ENCODE data around the gene EEF1AKMT3.

The EEF1AKMT3 gene

DNA sequence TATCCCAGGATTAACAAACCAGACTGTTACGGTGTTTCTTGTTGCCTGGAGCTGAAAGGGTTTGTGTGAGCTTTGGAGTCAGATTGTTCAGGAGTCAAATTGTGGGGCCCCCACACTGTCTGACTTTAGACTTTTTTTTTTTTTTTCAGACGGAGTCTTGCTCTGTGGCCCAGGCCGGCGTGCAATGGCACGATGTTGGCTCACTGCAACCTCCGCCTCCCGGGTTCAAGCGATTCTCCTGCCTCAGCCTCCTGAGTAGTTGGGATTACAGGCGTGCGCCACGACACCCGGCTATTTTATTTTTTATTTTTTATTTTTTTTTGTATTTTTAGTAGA, 11.0 kb downstream of the EEF1AKMT3 start:
- DNase-seq (ENCODE audit: low read depth) = no peak

- no peak for DNase-seq (ENCODE audit: low read depth)
Measured at GRCh38 chr12:57783861-57784260, 11.4 kb downstream of the EEF1AKMT3 start.

DNA sequence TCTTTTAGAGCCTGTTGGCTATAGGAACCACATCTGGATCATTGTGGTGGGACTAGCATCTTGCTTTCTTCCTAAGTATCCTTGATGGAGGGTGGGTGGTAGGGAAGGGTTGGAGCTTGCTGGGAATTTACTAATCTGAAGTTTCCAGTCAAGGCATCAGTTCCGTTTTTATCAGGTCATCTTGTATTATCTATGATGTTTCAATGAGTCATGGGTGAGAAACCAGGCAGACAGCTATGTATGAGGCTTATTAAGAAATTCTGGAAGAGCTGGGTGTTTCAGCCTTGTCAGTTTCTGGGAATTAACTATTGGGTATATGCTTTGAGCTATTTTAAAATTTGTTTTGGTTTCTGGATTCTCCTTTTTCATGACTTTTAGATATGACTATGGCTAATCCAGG, 21.5 kb downstream of the EEF1AKMT3 start:
- DNase-seq (ENCODE audit: low read depth) = no peak

- DNase-seq (ENCODE audit: low read depth) = no peak
Measured at GRCh38 chr12:57795354-57795753, 22.9 kb downstream of the EEF1AKMT3 start.

DNA sequence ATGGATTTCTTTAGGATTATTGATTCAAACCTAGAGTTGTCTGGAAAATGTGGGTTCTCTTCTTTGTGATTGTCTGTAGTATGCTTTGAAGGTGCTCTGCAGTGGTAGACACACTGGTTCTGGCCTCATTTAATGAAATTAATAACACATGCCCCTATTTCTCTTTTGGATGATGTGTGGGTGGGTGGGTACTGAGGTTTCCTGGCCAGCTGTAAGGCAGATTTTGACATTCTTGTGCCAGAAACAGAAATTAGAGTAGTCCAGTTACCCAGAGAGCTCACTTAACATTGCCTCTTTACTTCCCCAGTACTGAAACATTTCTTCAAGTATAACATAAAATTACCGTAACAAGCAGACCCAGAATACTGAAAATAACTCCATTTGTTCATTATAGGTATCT, 24.6 kb downstream of the EEF1AKMT3 start:
- DNase-seq (ENCODE audit: low read depth) = no peak

DNA sequence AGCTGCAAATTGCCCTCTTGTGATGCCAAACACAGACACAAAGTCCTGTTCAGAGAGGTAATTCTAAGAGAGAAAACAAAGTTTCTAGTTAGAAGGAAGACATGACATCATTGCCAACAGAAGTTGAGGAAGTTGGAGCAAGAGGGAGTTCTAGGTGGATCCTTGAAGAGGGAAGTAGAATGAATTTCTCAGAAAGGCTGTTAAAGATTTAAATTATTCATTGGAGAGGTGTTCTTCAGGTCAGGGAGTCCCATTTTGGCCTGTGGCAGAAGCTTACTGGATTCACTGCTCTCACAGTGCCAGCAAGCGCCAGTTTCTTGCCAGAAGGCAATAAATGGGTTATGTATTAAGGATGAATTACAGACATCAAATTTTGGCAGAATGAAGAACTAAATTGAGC, 25.5 kb downstream of the EEF1AKMT3 start:
- DNase-seq (ENCODE audit: low read depth) = no peak

GRCh38 chr12:57800965-57801364, 28.6 kb downstream of the EEF1AKMT3 start:
- no peak for DNase-seq (ENCODE audit: low read depth)

- no peak for DNase-seq (ENCODE audit: low read depth)
Measured at GRCh38 chr12:57802607-57803006, 30.2 kb downstream of the EEF1AKMT3 start.

- no peak for DNase-seq (ENCODE audit: low read depth)
Measured at GRCh38 chr12:57803319-57803893, 31.0 kb downstream of the EEF1AKMT3 start.

DNA sequence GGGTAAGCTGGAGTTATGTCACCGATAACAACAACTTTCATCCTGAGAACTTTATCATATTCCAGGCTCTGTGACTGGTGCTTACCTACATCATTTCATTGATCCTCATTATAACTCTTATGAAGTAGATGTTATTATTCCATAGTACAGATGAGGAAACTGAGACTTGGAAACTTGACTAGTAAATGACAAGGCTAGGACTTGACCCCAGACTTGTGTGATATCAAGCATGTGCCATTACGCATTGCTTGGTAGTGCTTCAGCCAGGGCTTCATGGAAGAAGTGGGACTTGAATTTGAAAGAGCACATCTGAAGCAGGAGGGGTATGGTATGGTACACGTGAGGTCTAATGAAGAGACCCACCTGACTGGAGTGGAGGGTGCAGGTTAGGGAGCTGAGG, 34.3 kb downstream of the EEF1AKMT3 start:
- DNase-seq (ENCODE audit: low read depth) = no peak

DNA sequence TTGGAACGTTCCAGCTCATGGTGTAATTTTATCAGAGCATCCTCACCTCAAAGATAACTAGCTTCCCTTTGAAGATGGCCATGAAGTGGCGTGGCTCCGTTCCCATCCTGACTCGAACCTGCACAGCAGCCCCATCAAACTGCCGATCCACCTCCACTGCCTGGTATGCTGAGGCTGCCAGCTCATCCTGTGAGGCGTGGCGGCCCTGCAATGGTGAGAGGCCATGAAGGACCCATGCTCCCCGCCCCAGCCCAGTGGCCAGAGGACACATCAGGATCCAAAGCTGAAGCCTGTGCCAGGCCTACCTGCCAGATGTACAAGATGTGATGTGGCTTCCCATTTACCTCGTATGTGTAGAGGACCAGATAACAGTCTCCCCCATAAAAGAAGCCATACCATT, 34.9 kb downstream of the EEF1AKMT3 start:
- DNase-seq (ENCODE audit: low read depth) = no peak

DNA sequence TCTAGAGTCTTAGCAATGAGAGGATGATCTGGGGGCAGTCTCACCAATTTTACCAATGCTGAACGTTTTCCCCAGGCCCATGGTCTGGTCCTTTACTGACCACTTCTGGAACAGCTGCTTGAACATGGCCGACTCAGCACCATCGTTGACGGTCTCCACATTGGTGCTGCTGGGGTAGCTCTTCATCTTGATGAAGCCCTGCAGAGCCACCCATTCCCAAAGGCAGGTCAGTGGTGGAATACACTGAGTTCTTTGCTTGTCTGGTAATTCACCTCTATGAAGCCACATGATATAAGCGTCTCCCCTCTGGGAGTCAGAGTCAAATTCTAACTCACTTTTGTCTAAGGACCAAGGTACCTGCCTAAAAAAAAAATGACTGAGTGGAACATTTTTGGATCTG, 35.9 kb downstream of the EEF1AKMT3 start:
- DNase-seq (ENCODE audit: low read depth) = no peak

- no peak for DNase-seq (ENCODE audit: low read depth)
Measured at GRCh38 chr12:57809425-57809824, 37.0 kb downstream of the EEF1AKMT3 start.

DNA sequence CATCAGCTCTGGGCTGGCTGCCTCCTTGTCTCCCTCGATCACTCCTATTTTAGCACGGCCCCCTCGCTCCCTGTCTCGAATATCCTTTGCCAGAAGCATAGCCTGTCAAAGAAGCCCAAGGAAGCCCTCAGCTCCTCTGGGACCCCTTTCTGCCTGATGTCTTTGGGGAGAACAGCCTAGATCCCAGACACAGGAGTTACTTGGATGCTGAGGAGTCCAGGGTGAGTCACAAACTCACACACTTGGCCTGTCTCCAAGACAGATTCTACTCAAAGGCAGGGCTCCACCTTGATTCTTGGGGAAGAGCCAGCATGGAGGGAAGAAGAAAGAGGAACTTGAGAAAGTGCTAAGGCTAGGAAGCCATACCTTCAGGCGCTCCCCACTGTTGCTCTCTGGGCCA, 38.0 kb downstream of the EEF1AKMT3 start:
- no peak for DNase-seq (ENCODE audit: low read depth)

GRCh38 chr12:57811028-57811755, 38.8 kb downstream of the EEF1AKMT3 start:
- no peak for DNase-seq (ENCODE audit: low read depth)

DNA sequence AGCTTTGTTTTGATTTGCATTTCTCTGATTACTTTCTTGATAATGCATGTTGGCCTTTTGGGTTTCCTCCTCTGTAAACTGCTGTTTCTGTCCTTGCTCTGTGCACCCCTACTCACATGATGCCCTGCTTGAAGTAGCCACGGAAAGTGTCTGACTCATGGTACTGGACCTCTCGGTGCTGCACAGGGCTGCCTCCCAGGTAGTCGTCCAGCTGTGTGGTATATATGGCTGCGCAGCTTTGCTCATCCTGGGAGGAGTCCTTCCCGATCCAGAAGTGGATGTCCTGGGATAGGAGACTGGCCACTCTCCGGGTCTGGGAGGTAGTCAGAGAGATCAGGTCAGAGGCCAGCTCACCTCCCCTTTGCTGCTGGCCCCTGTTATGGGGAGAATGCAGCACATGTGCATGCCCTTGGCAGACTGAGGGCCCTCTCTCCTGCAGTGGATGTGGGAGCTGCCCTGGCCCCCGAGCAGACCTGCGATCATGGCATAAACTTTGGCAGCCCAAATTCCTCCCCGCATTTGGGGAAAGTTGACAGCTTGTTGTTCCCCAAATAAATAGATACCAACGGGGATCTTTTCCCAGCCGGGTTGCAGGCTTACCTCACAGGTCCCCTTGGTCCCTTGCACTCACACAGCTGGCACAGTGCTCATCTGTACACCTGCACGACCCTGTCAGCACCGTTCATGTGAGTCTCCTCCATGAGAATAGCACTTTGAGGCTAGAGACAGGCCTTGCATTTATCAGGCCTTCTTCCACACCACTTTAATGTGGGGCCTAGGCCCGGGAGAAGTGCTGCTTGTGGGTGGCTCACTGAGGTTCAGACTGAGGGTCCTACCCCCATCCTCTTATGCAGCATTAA, 40.9 kb downstream of the EEF1AKMT3 start:
- no peak for DNase-seq (ENCODE audit: low read depth)

DNA sequence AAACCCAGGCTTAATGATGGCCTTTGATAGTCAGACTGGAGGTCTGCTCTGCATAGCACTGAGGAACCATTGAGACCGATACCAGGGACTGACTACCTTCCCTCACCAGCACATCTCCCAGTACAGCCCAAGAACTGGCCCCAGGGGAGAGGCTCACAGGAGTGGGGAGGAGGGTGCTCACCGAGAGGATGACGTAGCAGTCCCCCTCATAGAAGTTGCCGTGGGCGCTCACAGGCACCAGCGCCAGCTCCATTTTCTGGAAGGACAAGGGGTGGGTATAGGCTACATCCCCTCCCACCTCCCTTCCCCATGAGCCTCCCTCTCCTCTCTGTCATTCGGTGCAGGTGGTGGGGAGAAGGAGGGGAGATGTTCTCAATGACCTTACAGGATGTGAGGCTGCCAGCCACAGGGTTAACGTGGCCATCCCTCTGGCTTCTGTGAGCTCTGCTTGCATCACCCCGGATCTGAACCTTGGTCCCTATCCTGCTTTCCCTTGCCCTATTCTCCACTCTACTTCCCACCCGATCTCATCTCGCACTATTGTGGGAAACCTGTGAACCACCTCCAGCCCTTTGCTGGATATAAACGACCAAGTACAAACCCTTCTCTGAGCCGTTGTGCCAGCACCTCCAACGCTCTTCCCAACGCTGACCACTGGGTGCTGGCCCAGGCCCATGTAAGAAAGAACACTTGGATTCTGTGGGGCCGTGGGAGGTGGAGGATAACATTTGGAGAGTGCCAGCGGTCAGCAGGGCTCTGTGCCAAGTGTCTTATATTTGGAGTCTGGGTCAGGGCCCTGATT, 41.8 kb downstream of the EEF1AKMT3 start:
- no peak for DNase-seq (ENCODE audit: low read depth)

DNA sequence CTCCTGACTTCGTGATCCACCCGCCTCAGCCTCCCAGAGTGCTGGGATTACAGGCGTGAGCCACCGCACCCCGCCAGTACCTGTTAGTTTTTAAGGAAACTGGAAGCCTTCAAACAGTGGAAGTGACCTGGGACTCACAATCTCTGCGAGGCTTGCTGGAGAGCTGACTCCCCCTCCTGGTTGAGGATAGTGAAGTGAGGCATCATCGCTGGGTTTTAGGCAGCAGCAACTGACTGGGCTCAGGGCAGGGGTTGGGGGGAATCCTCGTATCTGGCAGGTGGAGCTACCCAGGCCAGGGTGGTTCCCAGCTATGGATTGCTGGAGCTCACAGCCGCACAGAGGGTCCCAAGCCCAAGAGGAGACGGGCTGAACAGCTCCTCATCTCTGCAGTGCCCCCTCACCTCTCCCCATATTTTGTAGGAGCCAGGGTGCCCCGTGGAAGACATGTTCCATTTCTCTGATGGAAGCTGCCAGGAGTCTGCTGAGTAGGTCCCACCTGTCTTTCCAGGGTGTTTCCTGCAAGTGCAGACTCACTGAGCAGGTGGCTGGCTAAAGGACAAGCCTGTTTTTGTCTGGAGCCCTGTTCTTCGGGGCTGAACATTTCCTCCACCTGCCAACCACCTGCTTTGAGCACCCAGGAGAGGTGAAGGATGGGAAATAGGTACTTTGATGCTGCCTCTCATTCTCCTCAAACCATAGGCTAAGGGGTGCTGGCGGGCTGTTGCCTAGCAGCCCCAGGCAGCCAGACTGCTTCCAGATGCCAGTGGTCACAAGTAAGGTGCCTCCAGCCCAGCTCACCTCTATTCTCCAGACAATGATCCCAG, 43.0 kb downstream of the EEF1AKMT3 start:
- DNase-seq (ENCODE audit: low read depth) = no peak

DNA sequence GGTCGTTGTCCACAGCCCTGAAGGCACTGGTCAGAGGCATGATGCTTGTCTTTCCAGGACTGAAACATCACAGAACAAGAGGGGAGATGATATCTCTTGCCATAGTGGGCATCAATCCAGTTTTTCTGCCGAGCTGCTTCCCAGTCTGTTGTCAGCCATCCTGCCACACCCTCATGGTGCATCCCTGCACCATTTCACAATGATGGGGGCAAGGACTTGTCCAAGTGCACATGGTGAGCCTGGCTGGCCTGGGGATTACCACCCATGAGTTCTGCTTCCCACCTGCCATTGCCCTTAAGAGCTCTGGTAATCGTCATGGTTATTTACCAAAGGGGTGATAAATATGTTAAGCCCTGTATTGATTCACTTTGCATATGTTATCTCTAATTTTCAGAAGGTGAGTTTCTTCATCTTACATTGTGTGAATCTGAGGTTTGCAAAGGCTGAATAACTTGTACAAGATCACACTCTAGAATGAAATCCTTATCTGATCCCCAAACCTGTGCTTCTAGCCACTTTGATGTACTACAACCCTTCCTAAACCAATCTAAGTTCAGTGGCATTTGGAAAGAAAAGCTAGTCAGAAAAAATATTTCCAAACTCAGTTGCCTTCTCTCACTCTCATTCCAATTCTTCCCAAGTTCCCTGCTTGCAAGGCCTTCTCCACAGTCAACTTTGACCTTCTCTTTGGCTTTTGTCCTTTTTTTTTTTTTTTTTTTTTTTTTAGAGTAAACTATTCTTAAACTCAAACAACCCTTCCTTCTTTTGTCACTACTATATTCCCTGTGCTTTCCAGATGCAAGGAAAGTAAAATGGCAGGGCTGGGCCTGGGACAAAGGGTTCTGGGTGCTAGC, 43.8 kb downstream of the EEF1AKMT3 start:
- no peak for DNase-seq (ENCODE audit: low read depth)

DNA sequence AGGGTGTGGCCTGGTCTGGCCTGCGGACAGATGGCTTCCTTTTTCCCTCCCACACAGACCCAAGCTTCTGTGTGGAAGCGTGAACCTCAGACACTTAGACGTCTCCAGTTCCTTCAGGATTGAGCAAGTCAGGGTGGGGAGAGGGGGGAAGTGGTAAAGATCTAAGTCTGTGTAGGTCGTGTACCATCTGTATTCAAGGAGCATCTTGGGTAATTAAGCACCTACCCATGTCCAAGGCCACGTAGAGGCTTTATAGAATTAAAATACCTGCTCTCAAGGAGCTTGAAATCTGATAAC, 44.4 kb downstream of the EEF1AKMT3 start:
- DNase-seq (ENCODE audit: low read depth) = no peak
